Stimulated activated CD4-positive, alpha-beta T cell treated with anti-CD3 and anti-CD28 coated beads, Interleukin-2, amount 100 ng/mL, for 48 hours (primary cell): ENCODE measurements around the gene PIK3R3.

ENCODE experiments used
- DNase-seq, 2 donors: peaks; one replicate each; pipeline ENCODE4 v3.0.0-alpha.2; 2020

Gene PIK3R3

GRCh38 chr1:46132529-46133180 lies at the start of gene PIK3R3:
PIK3R3 (minus strand) TSS chr1:46132629; CDS start chr1:46131952, 677 bp downstream.
- DNase-seq: peak; percentile 76 to 81

GRCh38 chr1:46181343-46182260 lies 49.2 kb upstream of the PIK3R3 start:
- no peak for DNase-seq

GRCh38 chr1:46180082-46180616 lies 47.7 kb upstream of the PIK3R3 start:
- DNase-seq: no peak

- peak; percentile 60 to 63 for DNase-seq
Measured at GRCh38 chr1:46179138-46180081, 47.0 kb upstream of the PIK3R3 start.

- DNase-seq: no peak
Measured at GRCh38 chr1:46176211-46176865, 43.9 kb upstream of the PIK3R3 start, which contains the start of gene P3R3URF. P3R3URF (minus strand) TSS chr1:46176488; CDS start chr1:46176471, 17 bp downstream.

DNA sequence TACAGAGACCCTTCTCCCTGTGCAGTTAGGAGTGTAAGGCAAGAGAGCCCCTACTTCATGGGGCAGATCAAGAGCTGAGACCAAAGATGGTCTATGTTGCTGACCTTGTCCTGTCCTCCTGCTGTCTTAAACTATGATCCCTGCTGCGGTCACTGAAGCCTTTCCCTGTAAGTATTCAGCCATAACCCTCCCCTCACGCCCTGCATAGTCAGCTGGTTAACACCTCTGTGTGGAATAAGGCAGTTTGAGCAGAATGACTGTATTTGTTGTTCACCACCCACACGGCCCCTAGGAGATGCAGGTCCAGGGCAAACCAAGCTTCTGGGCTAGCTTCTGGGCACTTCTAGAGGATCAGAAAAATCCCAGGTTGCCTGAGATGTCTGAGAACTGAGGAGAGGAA lies 42.8 kb upstream of the PIK3R3 start:
- DNase-seq: no peak

GRCh38 chr1:46174448-46175231 lies 42.2 kb upstream of the PIK3R3 start, which contains the start of gene TSPAN1:
TSPAN1 (plus strand) TSS chr1:46175087; CDS start chr1:46181108, 6,021 bp downstream.
- DNase-seq: no peak

- no peak for DNase-seq
Measured at GRCh38 chr1:46173361-46173856, 41.0 kb upstream of the PIK3R3 start.

DNA sequence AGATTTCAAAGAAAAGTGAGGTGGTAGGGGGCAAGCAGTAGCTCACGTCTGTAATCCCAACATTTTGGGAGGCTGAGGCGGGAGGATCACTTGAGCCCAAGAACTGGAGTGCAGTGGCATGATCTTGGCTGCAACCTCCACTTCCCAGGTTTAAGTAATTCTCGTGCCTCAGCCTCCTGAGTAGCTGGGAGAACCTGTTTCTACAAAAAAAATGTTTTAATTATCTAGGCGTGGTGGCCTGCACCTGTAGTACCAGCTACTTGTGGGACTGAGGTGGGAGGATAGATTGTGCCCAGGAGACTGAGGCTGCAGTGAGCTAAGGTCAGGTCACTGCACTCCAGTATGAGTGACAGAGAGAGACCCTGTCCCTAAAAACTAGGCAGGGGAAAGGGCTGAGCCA lies 39.9 kb upstream of the PIK3R3 start:
- no peak for DNase-seq

- no peak for DNase-seq
Measured at GRCh38 chr1:46171871-46172270, 39.4 kb upstream of the PIK3R3 start.

GRCh38 chr1:46171351-46171750 lies 38.9 kb upstream of the PIK3R3 start:
- DNase-seq: no peak

DNA sequence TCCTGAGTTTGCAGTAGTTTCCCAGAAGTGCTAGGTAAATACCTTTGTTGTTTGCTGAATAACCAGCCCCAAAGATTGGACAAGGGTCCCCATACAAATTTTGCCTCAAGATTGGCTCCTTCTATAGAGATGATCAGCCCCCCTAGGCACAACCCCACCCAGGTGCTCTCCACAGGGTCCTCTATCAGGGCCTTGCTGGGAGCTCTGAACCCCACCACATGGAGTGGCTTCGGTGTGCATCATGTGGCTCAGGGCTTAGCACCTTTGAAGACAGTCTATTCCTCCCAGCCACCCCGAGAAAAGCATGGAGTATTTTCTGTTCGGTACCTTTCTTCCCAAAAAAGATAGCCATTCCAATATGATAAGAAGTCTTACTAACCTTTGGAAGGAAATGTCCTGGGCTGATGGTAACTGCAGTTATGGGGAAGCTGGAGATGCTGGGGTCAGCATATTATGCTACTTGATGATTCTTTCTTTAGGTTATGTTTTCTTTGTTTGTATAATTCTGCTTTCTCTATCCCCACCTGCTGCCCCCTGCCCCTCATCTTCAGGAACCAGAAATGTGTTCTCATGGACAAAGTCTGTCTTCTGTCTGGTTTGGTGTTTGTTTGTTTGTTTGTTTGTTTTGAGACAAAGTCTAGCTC lies 37.5 kb upstream of the PIK3R3 start:
- DNase-seq: no peak

- DNase-seq: no peak
Measured at GRCh38 chr1:46168477-46168876, 36.0 kb upstream of the PIK3R3 start.

GRCh38 chr1:46166521-46167462 lies 34.4 kb upstream of the PIK3R3 start:
- DNase-seq: peak in 1 of 2 donors; percentile 30

DNA sequence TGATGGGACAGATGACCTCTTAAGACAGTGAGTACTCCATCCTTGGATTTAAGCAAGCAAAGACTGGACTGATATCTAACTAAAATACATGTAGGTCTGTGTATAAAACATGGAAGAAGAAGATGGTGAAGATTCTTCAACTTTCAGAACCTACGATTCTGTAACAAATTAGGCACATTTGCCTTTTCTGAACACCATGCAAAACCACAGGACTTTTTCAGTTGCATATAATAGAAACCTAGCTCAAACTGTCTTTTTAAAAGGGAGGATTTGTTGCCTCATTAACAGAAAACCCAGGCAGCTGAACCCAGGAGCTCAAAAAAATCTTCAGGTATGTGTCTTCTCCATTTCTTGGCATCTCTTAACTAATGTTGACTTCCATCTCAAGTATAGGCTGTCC lies 27.8 kb upstream of the PIK3R3 start:
- no peak for DNase-seq

DNA sequence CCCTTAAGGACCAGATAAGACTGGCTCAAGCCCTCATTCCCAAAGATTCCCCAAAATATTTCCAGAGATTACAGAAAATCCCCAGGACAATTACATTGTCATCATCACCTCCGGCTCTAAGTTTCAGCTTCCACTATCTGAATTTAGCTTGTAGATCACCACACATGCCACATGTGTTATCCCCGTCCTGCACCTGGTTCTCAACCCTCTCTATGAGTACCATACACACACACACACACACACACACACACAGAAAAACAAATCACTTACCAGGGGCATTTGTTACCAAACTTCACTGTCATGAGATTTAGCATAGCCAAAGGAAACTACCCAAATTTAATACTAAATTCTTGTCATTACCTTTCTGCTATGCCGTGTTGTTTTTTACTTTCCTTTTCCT lies 27.1 kb upstream of the PIK3R3 start:
- DNase-seq: no peak

DNA sequence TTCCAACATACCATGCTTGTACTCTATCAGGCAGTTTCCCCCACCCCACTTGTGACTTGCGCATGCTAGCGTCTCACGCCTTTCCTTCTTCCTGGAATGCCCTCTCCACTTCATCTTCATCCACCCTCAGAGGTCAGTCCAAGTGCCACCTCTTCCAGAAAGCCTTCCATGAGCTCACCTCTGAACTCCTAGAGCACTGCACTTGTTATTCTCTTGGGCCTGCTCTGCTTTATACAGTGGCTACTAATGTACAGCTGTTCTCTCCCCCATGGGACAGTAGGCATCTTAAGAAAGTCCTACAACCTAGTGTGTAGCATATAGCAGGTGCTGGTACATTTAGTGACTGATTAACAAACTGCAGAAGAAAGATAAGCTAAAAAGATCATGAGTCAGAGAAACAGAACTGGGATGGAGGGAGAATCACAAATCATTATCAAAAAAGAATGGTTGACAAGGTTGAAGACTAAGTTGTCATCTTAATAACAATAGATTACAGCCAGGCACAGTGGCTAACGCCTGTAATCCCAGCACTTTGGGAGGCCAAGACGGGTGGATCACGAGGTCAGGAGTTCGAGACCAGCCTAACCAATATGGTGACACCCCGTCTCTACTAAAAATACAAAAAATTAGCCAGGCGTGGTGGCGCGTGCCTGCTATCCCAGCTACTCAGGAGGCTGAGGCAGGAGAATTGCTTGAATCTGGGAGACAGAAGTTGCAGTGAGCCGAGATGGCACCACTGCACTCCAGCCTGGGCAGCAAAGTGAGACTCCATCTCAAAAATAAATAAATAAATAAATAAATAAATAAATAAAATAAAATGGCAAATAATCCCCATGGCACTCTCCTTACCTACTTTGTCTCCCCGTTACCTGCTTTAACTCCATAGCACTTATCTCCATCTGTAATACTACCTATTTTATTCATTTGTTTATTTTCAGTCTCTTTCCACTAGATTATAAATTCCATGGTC lies 26.2 kb upstream of the PIK3R3 start:
- DNase-seq: no peak

DNA sequence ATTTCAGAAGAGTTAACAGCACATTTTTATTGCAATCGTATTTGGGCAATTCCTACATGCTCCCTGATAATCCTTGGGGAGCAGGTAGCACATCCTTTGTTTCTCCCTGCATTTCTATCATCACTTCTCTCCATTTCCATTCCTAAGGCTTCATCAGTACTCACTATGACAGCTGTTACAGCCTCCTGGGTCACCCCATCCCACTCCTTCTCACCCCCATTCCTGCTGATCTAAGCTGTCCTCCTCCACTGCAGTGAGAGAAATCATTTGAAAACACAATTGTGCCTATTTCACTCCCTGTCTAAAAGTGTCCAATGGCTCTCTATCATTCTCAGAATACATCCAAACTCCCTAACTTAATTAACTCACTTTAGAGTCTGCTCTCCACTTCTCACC lies 25.5 kb upstream of the PIK3R3 start:
- DNase-seq: no peak
